Measurements from ENCODE around the gene MARCKS. TPM values are rescaled to one million over a fixed set of nuclear protein-coding genes. Genes with fewer than 3 reads are reported as not detected.
A peak's percentile ranks its signal among the peaks of the same experiment; 100 is the strongest.

The MARCKS gene
- total and polyA plus RNA-seq, 9 donors = 199 to 355 (median 224) TPM

DNA sequence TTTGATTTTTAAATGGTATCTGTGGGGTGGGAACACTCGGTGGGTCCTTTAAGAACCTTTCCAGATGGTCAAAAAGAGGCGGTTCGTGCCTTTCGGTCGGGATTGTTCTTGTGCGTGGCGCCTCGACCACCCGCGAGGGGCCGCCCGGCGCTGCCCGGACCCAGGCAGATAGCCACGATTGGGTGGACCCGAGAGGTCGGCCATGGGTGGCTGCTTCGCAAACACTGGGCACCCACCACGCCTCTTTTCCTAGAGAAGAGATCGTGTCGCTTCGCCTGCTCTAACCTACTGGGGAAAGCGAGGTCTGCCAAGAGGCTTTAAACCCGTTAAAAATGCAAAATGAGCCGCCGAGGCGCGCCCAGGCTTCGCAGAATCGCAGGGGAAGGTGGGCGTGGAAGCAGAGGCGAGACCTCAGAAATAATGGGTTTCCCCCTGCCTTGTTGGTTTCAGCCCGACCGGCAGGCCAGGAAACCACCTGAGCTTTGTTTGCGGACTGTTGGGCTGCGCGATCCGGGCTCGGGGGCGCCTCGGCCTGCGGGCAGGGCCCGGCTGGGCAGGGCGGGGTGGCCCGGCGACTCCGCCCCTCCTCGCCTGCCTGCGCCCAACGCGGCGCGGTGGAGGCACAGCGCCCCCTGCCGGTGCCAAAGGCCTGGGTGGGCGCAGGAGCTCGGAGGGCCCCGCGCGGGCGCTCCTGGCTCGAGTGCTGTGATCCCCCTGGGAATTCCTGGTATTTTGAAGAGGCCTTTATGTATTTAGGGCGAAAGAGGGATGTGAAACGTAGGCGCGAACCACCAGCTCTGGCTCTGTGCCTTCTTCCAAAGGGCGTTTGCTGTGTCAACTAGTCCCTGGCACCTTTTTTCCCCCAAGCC is 1.6 kb downstream of the MARCKS start:
- peaks cover 8% of the 10 kb centered on the region for H3K4me1 ChIP-seq (ENCODE audit: control insufficient read depth, insufficient read depth, low read length)
- H3K4me3 ChIP-seq (ENCODE audit: low read length) = peak overlapping the region; percentile 100
- H3K36me3 ChIP-seq (ENCODE audit: control insufficient read depth, insufficient read depth, low read length) = peaks cover 2% of the 10 kb centered on the region
- WGBS (ENCODE audit: insufficient coverage) = under 1% methylated on average over 62 of the region's 67 CpGs
- DNase-seq = peak; percentile 96
- H3K9me3 ChIP-seq (replicated peaks; ENCODE audit: control insufficient read depth, low read depth, low read length) = no peaks in the 10 kb centered on the region
- H3K27me3 ChIP-seq (ENCODE audit: control insufficient read depth, insufficient read depth, low read length) = no peaks in the 10 kb centered on the region
- peak overlapping the region; percentile 100 for H3K27ac ChIP-seq (ENCODE audit: low read length)

- H3K36me3 ChIP-seq (ENCODE audit: control insufficient read depth, insufficient read depth, low read length) = peaks cover 2% of the 10 kb centered on the region
- peak; percentile 74 for DNase-seq
- peak overlapping the region; percentile 79 for H3K4me3 ChIP-seq (ENCODE audit: low read length)
- H3K27ac ChIP-seq (ENCODE audit: low read length) = peak overlapping the region; percentile 98
- H3K4me1 ChIP-seq (ENCODE audit: control insufficient read depth, insufficient read depth, low read length) = peaks cover 3% of the 10 kb centered on the region
- no peaks in the 10 kb centered on the region for H3K27me3 ChIP-seq (ENCODE audit: control insufficient read depth, insufficient read depth, low read length)
- no peaks in the 10 kb centered on the region for H3K9me3 ChIP-seq (replicated peaks; ENCODE audit: control insufficient read depth, low read depth, low read length)
- 4% methylated on average over 83 of the region's 90 CpGs for WGBS (ENCODE audit: insufficient coverage)
These were observed 2.4 kb downstream of the MARCKS start for GRCh38 chr6:113859349-113860180.

DNA sequence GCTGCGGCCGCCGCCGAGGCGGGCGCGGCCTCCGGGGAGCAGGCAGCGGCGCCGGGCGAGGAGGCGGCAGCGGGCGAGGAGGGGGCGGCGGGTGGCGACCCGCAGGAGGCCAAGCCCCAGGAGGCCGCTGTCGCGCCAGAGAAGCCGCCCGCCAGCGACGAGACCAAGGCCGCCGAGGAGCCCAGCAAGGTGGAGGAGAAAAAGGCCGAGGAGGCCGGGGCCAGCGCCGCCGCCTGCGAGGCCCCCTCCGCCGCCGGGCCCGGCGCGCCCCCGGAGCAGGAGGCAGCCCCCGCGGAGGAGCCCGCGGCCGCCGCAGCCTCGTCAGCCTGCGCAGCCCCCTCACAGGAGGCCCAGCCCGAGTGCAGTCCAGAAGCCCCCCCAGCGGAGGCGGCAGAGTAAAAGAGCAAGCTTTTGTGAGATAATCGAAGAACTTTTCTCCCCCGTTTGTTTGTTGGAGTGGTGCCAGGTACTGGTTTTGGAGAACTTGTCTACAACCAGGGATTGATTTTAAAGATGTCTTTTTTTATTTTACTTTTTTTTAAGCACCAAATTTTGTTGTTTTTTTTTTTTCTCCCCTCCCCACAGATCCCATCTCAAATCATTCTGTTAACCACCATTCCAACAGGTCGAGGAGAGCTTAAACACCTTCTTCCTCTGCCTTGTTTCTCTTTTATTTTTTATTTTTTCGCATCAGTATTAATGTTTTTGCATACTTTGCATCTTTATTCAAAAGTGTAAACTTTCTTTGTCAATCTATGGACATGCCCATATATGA is 3.2 kb downstream of the MARCKS start:
- Histone ChIP-seq H3K4me3 (ENCODE audit: low read length) (peak overlapping the region; percentile 47), H3K36me3 (ENCODE audit: control insufficient read depth, insufficient read depth, low read length) (peaks cover 2% of the 10 kb centered on the region), H3K4me1 (ENCODE audit: control insufficient read depth, insufficient read depth, low read length) (peaks cover 2% of the 10 kb centered on the region), H3K27me3 (ENCODE audit: control insufficient read depth, insufficient read depth, low read length) (no peaks in the 10 kb centered on the region), H3K27ac (ENCODE audit: low read length) (peak overlapping the region; percentile 68), H3K9me3 (replicated peaks; ENCODE audit: control insufficient read depth, low read depth, low read length) (no peaks in the 10 kb centered on the region)
- 5% methylated on average over 42 of the region's 56 CpGs for WGBS (ENCODE audit: insufficient coverage)
- peak; percentile 85 for DNase-seq

GRCh38 chr6:113862112-113862511 is 5.0 kb downstream of the MARCKS start:
- no peaks in the 10 kb centered on the region for H3K27me3 ChIP-seq (ENCODE audit: control insufficient read depth, insufficient read depth, low read length)
- H3K27ac ChIP-seq (ENCODE audit: low read length) = no peak overlapping the region
- H3K36me3 ChIP-seq (ENCODE audit: control insufficient read depth, insufficient read depth, low read length) = peaks cover 2% of the 10 kb centered on the region
- H3K4me1 ChIP-seq (ENCODE audit: control insufficient read depth, insufficient read depth, low read length) = no peaks in the 10 kb centered on the region
- no peaks in the 10 kb centered on the region for H3K9me3 ChIP-seq (replicated peaks; ENCODE audit: control insufficient read depth, low read depth, low read length)
- H3K4me3 ChIP-seq (ENCODE audit: low read length) = no peak overlapping the region
- DNase-seq = no peak

DNA sequence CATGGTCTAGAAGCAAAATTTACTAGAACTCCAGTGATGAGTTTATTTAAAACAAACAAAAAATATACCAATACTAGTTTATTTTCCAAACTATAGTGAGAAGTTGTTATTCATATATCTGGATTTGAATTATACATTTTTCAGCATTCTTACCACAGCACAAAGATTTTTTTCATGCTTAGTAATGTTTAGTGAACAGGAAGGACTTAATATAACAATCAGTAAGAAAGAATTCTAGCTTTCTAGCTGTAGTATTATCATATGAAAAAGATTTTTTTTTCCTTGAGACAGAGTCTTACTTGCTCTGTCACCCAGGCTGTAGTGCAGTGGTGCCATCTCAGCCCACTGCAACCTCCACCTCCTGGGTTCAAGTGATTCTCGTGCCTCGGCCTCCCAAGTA is 13.8 kb downstream of the MARCKS start:
- Histone ChIP-seq H3K27me3 (ENCODE audit: control insufficient read depth, insufficient read depth, low read length) (no peaks in the 10 kb centered on the region), H3K36me3 (ENCODE audit: control insufficient read depth, insufficient read depth, low read length) (no peaks in the 10 kb centered on the region), H3K9me3 (replicated peaks; ENCODE audit: control insufficient read depth, low read depth, low read length) (no peaks in the 10 kb centered on the region), H3K27ac (ENCODE audit: low read length) (no peak overlapping the region), H3K4me3 (ENCODE audit: low read length) (no peak overlapping the region), H3K4me1 (ENCODE audit: control insufficient read depth, insufficient read depth, low read length) (no peaks in the 10 kb centered on the region)
- no peak for DNase-seq
- 100% methylated on average over 1 of the region's 2 CpGs for WGBS (ENCODE audit: insufficient coverage)

GRCh38 chr6:113871975-113872374 is 14.8 kb downstream of the MARCKS start:
- no peaks in the 10 kb centered on the region for H3K27me3 ChIP-seq (ENCODE audit: control insufficient read depth, insufficient read depth, low read length)
- H3K27ac ChIP-seq (ENCODE audit: low read length) = no peak overlapping the region
- no peaks in the 10 kb centered on the region for H3K36me3 ChIP-seq (ENCODE audit: control insufficient read depth, insufficient read depth, low read length)
- H3K4me1 ChIP-seq (ENCODE audit: control insufficient read depth, insufficient read depth, low read length) = no peaks in the 10 kb centered on the region
- H3K4me3 ChIP-seq (ENCODE audit: low read length) = no peak overlapping the region
- H3K9me3 ChIP-seq (replicated peaks; ENCODE audit: control insufficient read depth, low read depth, low read length) = no peaks in the 10 kb centered on the region
- WGBS (ENCODE audit: insufficient coverage) = no CpG with 5 or more reads among the region's 3 CpGs
- no peak for DNase-seq

GRCh38 chr6:113873043-113873667 is 16.0 kb downstream of the MARCKS start:
- H3K27ac ChIP-seq (ENCODE audit: low read length) = no peak overlapping the region
- DNase-seq = peak; percentile 58
- no peaks in the 10 kb centered on the region for H3K36me3 ChIP-seq (ENCODE audit: control insufficient read depth, insufficient read depth, low read length)
- H3K4me1 ChIP-seq (ENCODE audit: control insufficient read depth, insufficient read depth, low read length) = no peaks in the 10 kb centered on the region
- peak overlapping the region; percentile 3 for H3K4me3 ChIP-seq (ENCODE audit: low read length)
- 71% methylated on average over 5 of the region's 8 CpGs for WGBS (ENCODE audit: insufficient coverage)
- no peaks in the 10 kb centered on the region for H3K27me3 ChIP-seq (ENCODE audit: control insufficient read depth, insufficient read depth, low read length)
- no peaks in the 10 kb centered on the region for H3K9me3 ChIP-seq (replicated peaks; ENCODE audit: control insufficient read depth, low read depth, low read length)

DNA sequence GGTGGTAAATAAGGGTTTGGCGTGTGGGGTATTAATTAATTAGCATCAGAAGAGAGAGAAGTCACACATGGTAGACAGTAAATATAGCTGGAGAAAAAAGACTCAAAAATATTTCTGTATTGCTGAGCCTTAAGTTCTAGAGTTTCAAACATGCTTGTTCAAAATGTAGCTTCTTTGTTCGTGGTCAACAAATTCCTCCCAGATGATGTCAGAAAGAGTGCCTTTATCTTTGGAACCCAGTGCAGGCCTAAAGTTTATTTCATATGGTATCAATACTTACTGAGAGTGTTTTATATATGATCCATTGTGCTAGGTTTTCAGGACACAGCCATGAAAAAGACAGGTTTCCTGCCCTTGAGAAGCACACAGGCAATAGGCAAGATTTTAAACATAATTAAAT is 18.3 kb downstream of the MARCKS start:
- H3K27ac ChIP-seq (ENCODE audit: low read length) = no peak overlapping the region
- no peaks in the 10 kb centered on the region for H3K4me1 ChIP-seq (ENCODE audit: control insufficient read depth, insufficient read depth, low read length)
- no peaks in the 10 kb centered on the region for H3K27me3 ChIP-seq (ENCODE audit: control insufficient read depth, insufficient read depth, low read length)
- no peak overlapping the region for H3K4me3 ChIP-seq (ENCODE audit: low read length)
- DNase-seq = no peak
- no CpG with 5 or more reads among the region's 2 CpGs for WGBS (ENCODE audit: insufficient coverage)
- no peaks in the 10 kb centered on the region for H3K36me3 ChIP-seq (ENCODE audit: control insufficient read depth, insufficient read depth, low read length)
- no peaks in the 10 kb centered on the region for H3K9me3 ChIP-seq (replicated peaks; ENCODE audit: control insufficient read depth, low read depth, low read length)

DNA sequence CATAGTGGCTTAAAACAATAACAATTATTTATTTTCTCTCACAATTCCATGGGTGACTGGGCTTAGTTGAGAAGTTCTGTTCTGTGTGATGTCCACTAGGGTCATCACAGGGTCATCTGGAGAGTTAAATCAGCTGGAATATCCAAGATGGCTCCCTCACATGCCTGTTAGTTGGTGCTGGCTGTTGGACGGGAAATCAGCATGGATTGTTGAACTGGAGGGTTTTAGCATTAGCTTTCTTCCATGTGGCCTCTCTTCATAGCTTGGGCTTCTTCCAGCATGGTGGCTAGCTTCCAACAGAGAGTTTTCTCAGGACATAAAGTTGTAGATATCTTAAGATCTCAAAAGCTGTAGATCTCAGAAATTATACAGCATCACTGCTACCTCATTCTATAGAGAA is 19.6 kb downstream of the MARCKS start:
- Histone ChIP-seq H3K27me3 (ENCODE audit: control insufficient read depth, insufficient read depth, low read length) (no peaks in the 10 kb centered on the region), H3K4me1 (ENCODE audit: control insufficient read depth, insufficient read depth, low read length) (no peaks in the 10 kb centered on the region), H3K4me3 (ENCODE audit: low read length) (no peak overlapping the region), H3K9me3 (replicated peaks; ENCODE audit: control insufficient read depth, low read depth, low read length) (no peaks in the 10 kb centered on the region), H3K27ac (ENCODE audit: low read length) (no peak overlapping the region), H3K36me3 (ENCODE audit: control insufficient read depth, insufficient read depth, low read length) (no peaks in the 10 kb centered on the region)
- peak; percentile 33 for DNase-seq
- WGBS (ENCODE audit: insufficient coverage) = no CpG with 5 or more reads among the region's 1 CpG
